Activated CD8-positive, alpha-beta memory T cell treated with anti-CD3 and anti-CD28 coated beads, Interleukin-2, amount 50 U/mL, for 24 hours (primary cell): ENCODE results near the gene SLC8A3.
"Not testable (repeated sequence)": the region's sequence is repeated elsewhere in the genome, so short reads cannot be mapped to it uniquely, and the experiment has no call there.

Experiments
- DNase-seq: peaks from one replicate; pipeline ENCODE4 v3.0.0-alpha.2; 2020; ENCODE audit errors: extremely low read depth

Gene SLC8A3

GRCh38 chr14:70188659-70189455 lies at the start of gene SLC8A3:
Gene SLC8A3, minus strand, starts transcription at chr14:70188951. Its CDS starts 20,529 bp downstream, at chr14:70168422.
- DNase-seq = no peak

- no peak for DNase-seq
Observed at GRCh38 chr14:70237710-70238109, 49.0 kb upstream of the SLC8A3 start.

GRCh38 chr14:70234066-70234950 lies 45.6 kb upstream of the SLC8A3 start:
- no peak for DNase-seq

GRCh38 chr14:70231756-70232544 lies 43.2 kb upstream of the SLC8A3 start:
- not testable (repeated sequence) for DNase-seq

GRCh38 chr14:70229877-70230640 lies 41.3 kb upstream of the SLC8A3 start:
- DNase-seq = not testable (repeated sequence)

- no peak for DNase-seq
Observed at GRCh38 chr14:70213721-70214282, 25.1 kb upstream of the SLC8A3 start.

- no peak for DNase-seq
Observed at GRCh38 chr14:70212752-70213151, 24.0 kb upstream of the SLC8A3 start.

- DNase-seq = no peak
Observed at GRCh38 chr14:70208380-70208779, 19.6 kb upstream of the SLC8A3 start.

GRCh38 chr14:70203686-70204085 lies 14.9 kb upstream of the SLC8A3 start:
- no peak for DNase-seq

- no peak for DNase-seq
Observed at GRCh38 chr14:70201994-70202393, 13.2 kb upstream of the SLC8A3 start.

- DNase-seq = no peak
Observed at GRCh38 chr14:70193396-70193795, 4.6 kb upstream of the SLC8A3 start.

GRCh38 chr14:70192915-70193314 lies 4.2 kb upstream of the SLC8A3 start:
- no peak for DNase-seq

GRCh38 chr14:70190156-70190555 lies 1.4 kb upstream of the SLC8A3 start:
- no peak for DNase-seq

GRCh38 chr14:70189456-70190077 lies 816 bp upstream of the SLC8A3 start:
- DNase-seq = no peak

GRCh38 chr14:70188322-70188658 lies 461 bp downstream of the SLC8A3 start:
- DNase-seq = no peak

GRCh38 chr14:70186900-70187451 lies 1.8 kb downstream of the SLC8A3 start:
- no peak for DNase-seq

- DNase-seq = no peak
Observed at GRCh38 chr14:70183991-70184390, 4.8 kb downstream of the SLC8A3 start.

GRCh38 chr14:70181276-70181675 lies 7.5 kb downstream of the SLC8A3 start:
- no peak for DNase-seq

GRCh38 chr14:70180718-70181117 lies 8.0 kb downstream of the SLC8A3 start:
- no peak for DNase-seq

- DNase-seq = no peak
Observed at GRCh38 chr14:70177081-70177800, 11.5 kb downstream of the SLC8A3 start.
